HTR-8/SVneo (cell line): ENCODE measurements around the gene VAV3.
"Not testable (repeated sequence)": the region's sequence is repeated elsewhere in the genome, so short reads cannot be mapped to it uniquely, and the experiment has no call there.

Source experiments
- DNase-seq: peaks from one replicate; pipeline ENCODE4 v3.0.0; 2011; ENCODE audit warnings: low spot score, mixed read lengths; ENCODE audit not compliant: insufficient read length
- FAIRE-seq: peaks from 2 replicates; lab custom pipeline; 2011; peaks lifted over from hg19 to GRCh38; lab: Jason Lieb, UNC

Gene VAV3

GRCh38 chr1:107896936-107897335, 68.0 kb downstream of the VAV3 start:
- no peak for FAIRE-seq
- no peak for DNase-seq

DNA sequence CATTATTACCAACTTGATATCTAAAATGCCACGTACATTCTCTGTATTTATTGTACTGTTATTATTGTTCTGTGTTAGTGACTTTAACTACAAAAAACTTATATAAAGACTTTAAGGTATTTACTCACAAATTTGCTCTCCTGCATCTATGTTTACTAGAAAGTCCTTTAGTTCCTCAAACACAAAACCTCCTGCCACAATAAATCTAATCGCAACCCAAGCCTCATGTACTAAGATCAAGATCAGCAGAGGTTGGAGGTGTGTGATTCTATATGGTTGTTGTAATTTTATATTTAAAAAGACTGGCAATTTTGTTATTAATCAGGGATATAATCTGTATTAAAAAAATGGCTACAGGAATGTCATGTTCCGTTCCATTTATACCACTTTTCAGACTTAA, 68.6 kb downstream of the VAV3 start:
- FAIRE-seq (no peak), DNase-seq (no peak)

DNA sequence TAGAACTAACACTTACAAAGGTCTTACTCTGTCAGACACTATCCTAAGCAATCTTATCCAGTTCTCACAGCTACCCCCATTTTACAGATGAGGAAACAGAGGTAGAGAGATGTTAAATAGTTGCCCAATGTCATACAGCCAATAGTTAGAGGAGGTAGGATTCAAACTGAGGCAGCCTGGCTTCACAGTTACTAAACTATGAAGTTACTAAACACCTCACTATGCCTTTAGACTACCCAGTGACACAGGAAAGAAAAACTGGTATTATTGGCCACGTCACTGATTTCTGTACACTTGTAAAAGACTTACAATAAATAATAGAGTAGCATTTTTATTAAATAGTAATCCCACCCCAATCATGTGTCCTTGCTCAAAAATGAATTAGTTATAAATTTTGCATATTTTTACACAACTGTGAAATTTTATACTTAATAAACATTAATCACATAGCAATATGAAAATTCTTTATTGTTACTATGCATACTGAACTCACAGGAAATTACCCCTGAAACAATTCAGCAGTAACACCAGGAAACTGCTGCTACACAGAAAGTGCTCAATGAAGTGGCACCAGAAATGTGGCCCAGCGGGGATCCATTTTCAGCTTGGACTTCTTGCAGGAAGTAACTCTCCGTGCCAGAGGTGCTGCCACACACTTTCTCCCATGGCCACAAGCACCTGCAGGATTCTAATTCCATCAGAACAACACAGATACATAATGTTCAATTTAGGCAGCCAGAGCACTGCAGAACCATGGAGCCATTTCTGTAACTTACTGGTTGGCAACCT, 69.4 kb downstream of the VAV3 start:
- no peak for DNase-seq
- no peak for FAIRE-seq

GRCh38 chr1:107894605-107895004, 70.4 kb downstream of the VAV3 start:
- FAIRE-seq, result no peak

GRCh38 chr1:107893350-107893749, 71.6 kb downstream of the VAV3 start:
- DNase-seq, FAIRE-seq: not testable (repeated sequence)

More at GRCh38 chr1:107894605-107895004, 70.4 kb downstream of the VAV3 start:
- no peak for DNase-seq

DNA sequence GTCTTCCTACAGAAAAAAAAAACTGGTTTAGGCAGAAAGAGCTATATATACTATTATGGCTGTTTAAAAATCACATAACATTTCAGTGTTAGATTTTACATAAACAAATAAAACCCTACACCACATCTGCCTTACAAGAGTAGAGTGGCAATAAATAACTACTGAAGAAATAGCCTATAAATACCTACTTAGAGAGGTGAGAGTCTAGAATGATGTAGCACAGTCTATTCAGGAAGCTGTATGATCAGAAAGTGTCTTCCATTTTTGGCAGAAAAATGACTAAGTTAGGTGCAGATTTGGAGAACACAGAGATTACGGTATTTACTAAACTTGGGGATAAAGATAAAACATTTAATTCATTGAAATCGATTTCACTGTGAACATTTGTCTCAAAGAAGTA, 75.5 kb downstream of the VAV3 start:
- FAIRE-seq (no peak), DNase-seq (no peak)

DNA sequence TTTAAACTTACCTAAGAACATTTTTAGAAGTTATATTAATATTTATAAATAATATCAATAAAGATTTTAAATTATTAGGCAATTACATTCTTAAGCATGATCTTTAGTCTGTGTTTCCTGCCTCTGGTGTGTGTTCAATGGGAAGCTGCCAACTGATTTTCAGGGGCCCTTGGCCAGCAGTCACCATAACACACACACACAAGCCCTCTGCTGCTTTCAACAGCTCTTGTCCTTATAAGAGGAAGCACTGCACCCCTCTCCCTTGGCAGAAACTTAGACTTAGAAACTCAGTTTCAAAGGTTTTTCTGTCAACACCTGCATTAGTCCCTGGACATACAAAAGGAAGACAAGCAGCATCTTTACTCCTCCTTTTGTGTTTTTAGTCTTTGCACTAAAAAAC, 81.4 kb downstream of the VAV3 start:
- no peak for DNase-seq
- FAIRE-seq, result no peak

GRCh38 chr1:107879927-107880326, 85.1 kb downstream of the VAV3 start:
- FAIRE-seq (no peak), DNase-seq (no peak)

- DNase-seq (no peak), FAIRE-seq (no peak)
These were observed 85.6 kb downstream of the VAV3 start for GRCh38 chr1:107879346-107879745.

- no peak for DNase-seq
- no peak for FAIRE-seq
These were observed 87.2 kb downstream of the VAV3 start for GRCh38 chr1:107877745-107878144.

- DNase-seq (no peak), FAIRE-seq (no peak)
These were observed 87.9 kb downstream of the VAV3 start for GRCh38 chr1:107877092-107877491.

DNA sequence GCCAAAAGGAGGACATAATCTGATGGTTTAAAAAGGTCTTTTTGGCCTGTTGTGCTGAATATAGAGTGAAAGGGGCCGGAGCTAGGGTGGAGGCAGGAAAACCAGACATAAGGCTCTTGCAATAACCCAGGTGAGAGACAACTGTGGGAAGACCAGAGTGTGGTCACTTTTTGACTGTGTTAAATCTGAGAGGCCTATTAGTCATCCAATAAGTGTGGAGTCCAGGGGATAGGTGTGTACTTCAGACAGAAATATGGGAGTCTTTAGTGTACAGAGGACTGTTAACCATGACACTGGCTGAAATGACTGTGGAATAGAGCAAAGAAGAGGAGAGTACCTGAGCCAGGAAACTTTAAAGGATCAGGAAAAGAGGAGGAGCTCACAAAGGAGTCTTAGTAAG, 89.3 kb downstream of the VAV3 start:
- DNase-seq (no peak), FAIRE-seq (no peak)

DNA sequence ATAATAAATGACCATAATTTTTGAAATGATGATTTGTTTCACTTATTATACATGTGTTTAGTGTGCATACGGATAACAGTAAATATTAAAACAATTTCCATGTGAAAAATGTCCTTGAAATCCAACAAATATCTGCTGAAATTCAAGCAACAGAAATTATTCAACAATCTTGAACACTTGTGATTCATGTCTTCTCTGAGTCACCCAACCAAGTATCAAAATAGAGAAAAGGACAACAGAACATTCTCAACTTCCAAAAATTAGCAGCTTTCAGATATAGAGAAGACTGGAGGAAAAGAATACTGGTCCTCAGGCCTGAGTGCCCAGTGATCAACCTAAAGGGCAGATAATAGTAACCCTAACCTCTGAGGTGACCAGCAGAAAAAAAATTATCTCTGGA, 90.8 kb downstream of the VAV3 start:
- FAIRE-seq, result no peak
- no peak for DNase-seq

- FAIRE-seq (no peak), DNase-seq (no peak)
These were observed 93.1 kb downstream of the VAV3 start for GRCh38 chr1:107871687-107872395.

DNA sequence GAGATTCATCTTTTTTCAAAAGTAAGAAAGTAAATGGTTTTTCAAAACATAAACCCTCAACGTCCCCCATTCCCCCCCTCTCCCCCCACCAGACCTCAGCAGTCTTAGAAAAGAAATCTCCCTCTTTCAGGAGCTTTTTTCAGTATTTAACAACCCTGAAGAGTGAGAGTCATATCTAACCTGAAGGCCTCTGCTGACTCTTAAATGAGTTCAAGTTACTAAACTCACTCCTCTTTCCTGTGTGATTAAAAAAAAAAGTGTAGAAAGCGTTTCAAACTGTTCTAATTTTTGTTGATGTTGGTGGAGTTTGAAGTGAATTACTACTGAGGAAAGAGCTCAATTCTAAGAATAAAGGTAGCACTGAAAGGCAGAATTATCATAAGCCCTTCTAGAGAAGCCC, 93.7 kb downstream of the VAV3 start:
- no peak for FAIRE-seq
- no peak for DNase-seq

DNA sequence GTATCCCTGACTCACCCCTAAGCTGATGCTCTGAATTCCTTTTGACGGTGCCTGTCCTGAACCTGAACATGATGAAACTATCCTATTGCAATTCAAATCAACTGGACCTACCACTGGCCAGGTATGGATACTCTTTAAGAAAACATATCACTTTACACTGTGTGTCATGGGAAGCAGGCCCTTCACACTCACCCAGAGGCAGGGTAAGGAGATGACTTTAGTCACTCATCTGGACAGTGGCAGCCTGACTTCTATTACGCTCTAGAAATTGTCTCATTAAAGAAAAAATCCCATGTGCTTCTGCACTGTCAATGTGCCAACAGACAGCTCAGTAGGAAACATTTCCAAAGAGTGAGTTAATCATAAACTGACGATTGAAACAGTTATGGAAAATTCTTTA, 94.3 kb downstream of the VAV3 start:
- DNase-seq, result no peak
- no peak for FAIRE-seq

- FAIRE-seq (no peak), DNase-seq (no peak)
These were observed 97.1 kb downstream of the VAV3 start for GRCh38 chr1:107867897-107868296.

DNA sequence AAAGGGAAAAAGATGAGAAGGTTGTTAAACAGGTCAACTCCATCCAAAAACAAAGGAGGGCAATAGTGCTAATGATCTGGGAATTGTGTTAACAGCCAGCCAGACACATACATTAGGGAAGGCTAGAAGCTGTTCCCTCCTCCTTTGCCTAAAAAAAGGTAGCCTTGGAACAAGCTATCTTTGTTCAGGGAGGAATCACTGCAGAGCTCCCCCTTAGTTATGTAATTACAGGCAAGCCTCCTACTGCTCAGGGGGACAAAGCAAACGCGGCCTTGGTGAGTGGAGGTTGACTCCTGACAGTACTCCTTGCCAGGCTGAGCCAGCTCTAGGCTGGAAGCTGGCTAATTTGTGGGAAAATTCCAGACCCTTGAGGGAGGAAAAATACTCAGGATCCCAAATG, 97.6 kb downstream of the VAV3 start:
- FAIRE-seq (no peak), DNase-seq (no peak)

DNA sequence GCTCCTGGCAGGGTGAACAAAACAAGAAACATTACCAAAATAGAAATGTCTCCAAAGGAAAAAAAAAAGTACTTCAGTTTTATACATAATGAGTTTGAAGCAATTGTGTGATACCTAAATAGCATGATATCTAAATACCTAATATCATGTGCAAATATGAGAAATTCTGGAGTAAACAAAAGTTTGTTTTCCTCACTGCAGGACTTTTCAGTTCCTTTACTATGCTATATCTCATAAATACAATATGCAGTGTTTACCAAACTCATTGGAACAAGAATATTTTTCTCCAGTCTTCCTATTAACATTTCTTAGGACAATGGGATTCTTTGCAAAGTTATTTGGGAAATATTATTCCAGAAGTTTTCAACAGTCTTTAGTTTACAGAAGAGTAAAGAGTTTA, 98.1 kb downstream of the VAV3 start:
- DNase-seq, result no peak
- no peak for FAIRE-seq

DNA sequence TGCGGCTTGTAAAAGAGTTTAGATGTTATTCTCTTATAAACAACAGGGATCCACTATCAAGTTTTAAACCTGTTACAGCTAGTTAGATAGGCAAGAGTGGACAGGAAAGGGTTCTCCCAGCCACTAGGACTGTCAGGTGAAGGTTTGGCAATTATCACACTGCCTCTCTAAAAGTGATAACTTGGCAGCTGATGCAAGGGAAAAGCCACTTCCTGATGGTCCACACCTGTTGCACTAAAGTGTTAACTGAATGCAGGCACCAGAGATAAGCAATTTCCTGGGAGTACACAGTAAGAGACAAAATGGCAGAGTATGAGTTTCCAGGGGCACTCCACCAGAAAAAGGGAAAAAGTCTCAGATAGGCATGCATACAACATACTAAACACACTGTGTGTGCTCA, 99.4 kb downstream of the VAV3 start:
- DNase-seq (no peak), FAIRE-seq (no peak)

- FAIRE-seq, result no peak
These were observed 101.6 kb downstream of the VAV3 start for GRCh38 chr1:107863342-107863741.

DNA sequence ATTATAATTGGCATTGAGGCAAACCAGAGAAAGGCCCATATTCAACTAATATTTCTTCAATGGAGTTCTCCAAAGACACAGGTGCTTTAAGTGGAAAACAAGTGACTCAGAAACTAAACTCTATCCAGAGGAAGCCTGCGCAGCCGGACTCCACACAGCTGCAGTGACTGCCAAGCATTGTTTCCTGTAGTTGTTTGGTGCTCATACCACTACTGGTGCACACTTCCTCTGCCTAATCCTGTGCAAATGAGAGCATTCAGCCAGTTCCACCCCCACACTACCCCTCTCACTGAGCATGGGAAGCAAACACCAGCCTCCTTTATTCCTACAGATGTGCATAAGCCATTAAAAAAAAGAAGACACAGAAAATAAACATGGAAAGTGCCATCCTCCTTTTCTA, 102.9 kb downstream of the VAV3 start:
- FAIRE-seq, result no peak
- DNase-seq, result no peak

More at GRCh38 chr1:107863342-107863741, 101.6 kb downstream of the VAV3 start:
- DNase-seq, result no peak
